Activated T-helper 1 cell treated with anti-CD3 and anti-CD28 coated beads, Interleukin-12 subunit alpha, Interleukin-12 subunit beta, Interleukin-2, Interleukin-4 antibody, amounts not matched to agents 30 ng/mL and 10 ng/mL and 1 ng/mL, durations not matched to agents 14 hours and 24 hours and 36 hours (primary cell): Measurements from ENCODE around the gene PSEN2. TPM values are rescaled to one million over a fixed set of nuclear protein-coding genes. Genes with fewer than 3 reads are reported as not detected.
"Not testable (repeated sequence)": the region's sequence is repeated elsewhere in the genome, so short reads cannot be mapped to it uniquely, and the experiment has no call there.

ENCODE experiments used
- DNase-seq: peaks from one replicate; pipeline ENCODE4 v3.0.0; 2021; ENCODE audit warnings: low spot score
- H3K27ac Mint-ChIP-seq: one replicate; pipeline ENCODE4 v1.8.0; 2021; ENCODE audit warnings: mild to moderate bottlenecking, mixed read lengths
- H3K27me3 Mint-ChIP-seq: one replicate; pipeline ENCODE4 v1.8.0; 2022; ENCODE audit warnings: mild to moderate bottlenecking, moderate library complexity, mixed read lengths; ENCODE audit not compliant: insufficient read depth
- H3K36me3 Mint-ChIP-seq: one replicate; pipeline ENCODE4 v1.8.0; 2021; ENCODE audit warnings: low read depth, mixed read lengths
- H3K4me1 Mint-ChIP-seq: one replicate; pipeline ENCODE4 v1.8.0; 2021; ENCODE audit warnings: low read depth, mixed read lengths
- H3K4me3 Mint-ChIP-seq: one replicate; pipeline ENCODE4 v1.8.0; 2021; ENCODE audit warnings: mild to moderate bottlenecking, moderate library complexity, mixed read lengths
- H3K9me3 Mint-ChIP-seq: one replicate; pipeline ENCODE4 v1.8.0; 2021; ENCODE audit warnings: mixed read lengths
- intact Hi-C: fragments of 100-400 bp; cut with micrococcal nuclease; formaldehyde crosslinking; loops from one replicate; pipeline ENCODE4 v1.15.1; 2024
- total RNA-seq: library from RNA; stranded (reverse); gene quantifications from 2 replicates; pipeline ENCODE4 v1.2.3, GENCODE V29; 2022

Gene PSEN2
- total RNA-seq, 1 donor from 2014 or later = 13.5 TPM

DNA sequence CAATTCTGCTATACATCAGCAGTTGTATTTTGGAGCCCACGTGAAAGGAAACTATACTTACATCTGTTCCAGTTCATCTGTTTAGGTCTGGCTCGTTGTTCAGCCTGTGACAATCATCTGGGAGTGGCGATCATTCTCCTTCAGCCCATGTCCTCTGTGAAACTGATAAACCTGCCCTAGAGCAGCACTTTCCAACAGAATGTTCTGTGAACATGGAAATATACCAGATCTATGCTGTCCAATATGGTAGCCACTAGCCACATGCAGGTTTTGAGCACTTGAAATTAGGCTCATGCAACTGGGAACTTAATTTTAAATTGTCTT lies 45.2 kb downstream of the PSEN2 start:
- Mint-ChIP-seq H3K27ac (peak overlapping the region; percentile 7), H3K4me3 (no peak overlapping the region), H3K4me1 (peaks cover 28% of the 10 kb centered on the region), H3K27me3 (no peaks in the 10 kb centered on the region), H3K36me3 (peaks cover 6% of the 10 kb centered on the region), H3K9me3 (no peaks in the 10 kb centered on the region)
- no peak for DNase-seq
- intact Hi-C loops = loop anchor here (1.0 kb wide), 3 partner anchors 25 to 158 kb away; partner anchors contain the start of gene COQ8A

DNA sequence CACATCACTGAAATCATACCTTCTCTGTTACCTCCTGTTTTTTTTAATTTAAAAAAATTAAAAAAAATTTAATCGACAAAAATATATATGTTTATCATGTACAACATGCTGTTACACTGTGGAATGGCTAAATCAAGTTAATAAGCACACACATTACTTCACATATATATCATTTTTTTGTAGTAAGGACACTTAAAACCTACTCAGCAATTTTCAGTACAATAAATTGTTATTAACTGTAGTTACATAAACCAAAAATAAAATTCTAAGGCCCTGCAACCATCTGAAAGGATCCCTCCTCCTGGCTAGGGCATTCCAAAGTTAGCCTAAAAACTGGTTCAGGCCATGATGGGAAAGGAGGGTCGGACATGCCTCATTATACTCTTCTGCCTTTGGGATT lies 46.1 kb downstream of the PSEN2 start:
- Mint-ChIP-seq H3K4me1 (peaks cover 28% of the 10 kb centered on the region), H3K4me3 (no peak overlapping the region), H3K27me3 (no peaks in the 10 kb centered on the region), H3K36me3 (peaks cover 7% of the 10 kb centered on the region), H3K9me3 (no peaks in the 10 kb centered on the region), H3K27ac (no peak overlapping the region)
- intact Hi-C loops = no loop called here
- DNase-seq = no peak

DNA sequence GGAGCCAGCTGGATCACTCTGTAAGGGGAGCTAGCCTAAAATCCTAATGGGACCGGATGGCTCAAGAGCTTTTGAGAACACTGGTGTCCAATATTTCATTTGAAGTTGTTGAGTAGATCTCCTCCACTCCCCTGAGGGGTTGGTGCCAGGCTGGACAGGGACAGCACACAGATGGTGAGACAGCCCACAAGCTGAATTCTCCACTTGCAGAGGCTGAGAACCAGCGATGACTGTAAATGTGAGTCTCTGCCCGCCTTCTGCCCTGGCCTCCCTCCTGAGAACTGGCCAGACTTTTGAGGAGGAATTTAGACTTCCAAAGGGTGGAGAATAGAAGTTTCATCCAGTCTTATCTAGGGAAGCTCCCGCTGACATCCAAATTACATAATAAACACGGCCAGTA lies 49.2 kb downstream of the PSEN2 start:
- no peaks in the 10 kb centered on the region for H3K9me3 Mint-ChIP-seq
- H3K4me1 Mint-ChIP-seq = peaks cover 12% of the 10 kb centered on the region
- no peak overlapping the region for H3K4me3 Mint-ChIP-seq
- intact Hi-C loops = no loop called here
- no peak overlapping the region for H3K27ac Mint-ChIP-seq
- no peaks in the 10 kb centered on the region for H3K27me3 Mint-ChIP-seq
- no peak for DNase-seq
- H3K36me3 Mint-ChIP-seq = peaks cover 13% of the 10 kb centered on the region

DNA sequence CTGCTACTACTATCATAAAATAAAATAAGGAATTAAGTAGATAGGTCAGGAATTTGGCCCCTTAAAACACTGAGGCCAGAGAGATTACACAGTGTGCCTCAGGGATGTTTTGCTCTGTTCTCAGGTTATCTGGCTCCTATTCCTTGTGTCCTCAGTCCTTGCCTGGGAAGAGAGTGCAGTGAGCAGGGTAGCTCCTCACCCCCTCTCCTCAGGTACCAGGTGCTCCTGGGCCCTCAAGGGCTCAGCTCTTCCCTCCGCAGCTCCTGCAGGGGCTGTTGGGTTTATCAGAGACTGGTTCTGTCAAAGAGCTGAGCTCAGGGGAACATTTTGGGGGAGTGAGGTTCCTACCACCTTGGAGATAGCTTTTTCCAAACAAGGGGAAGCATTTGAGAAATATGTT lies 49.6 kb downstream of the PSEN2 start:
- H3K27ac Mint-ChIP-seq = no peak overlapping the region
- intact Hi-C loops = no loop called here
- H3K36me3 Mint-ChIP-seq = peaks cover 13% of the 10 kb centered on the region
- no peak for DNase-seq
- peaks cover 8% of the 10 kb centered on the region for H3K4me1 Mint-ChIP-seq
- no peaks in the 10 kb centered on the region for H3K27me3 Mint-ChIP-seq
- H3K9me3 Mint-ChIP-seq = no peaks in the 10 kb centered on the region
- no peak overlapping the region for H3K4me3 Mint-ChIP-seq

DNA sequence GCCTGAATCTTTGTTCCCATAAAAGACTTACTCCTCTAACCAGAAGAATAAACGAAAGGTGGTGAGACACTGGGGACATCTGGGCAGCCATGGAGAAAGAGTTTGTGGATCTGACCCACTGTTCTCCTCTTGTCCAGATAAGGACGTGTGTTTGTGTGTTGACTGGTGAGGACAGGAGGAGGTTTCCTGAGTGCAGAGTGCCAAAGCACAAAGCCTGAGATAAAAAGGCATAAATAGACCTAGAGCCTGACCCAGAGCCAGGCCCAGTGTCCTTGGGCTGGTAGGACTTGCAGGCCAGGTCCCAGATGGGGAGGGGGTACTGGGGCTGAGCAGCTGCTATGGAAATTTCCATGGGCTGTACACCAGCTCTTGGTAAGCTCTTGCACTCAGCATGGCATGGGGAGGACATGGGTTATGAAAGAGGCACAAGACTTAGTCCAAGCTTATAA lies 50.1 kb downstream of the PSEN2 start:
- no peak overlapping the region for H3K27ac Mint-ChIP-seq
- intact Hi-C loops = no loop called here
- no peak overlapping the region for H3K4me3 Mint-ChIP-seq
- DNase-seq = no peak
- peaks cover 3% of the 10 kb centered on the region for H3K4me1 Mint-ChIP-seq
- H3K27me3 Mint-ChIP-seq = no peaks in the 10 kb centered on the region
- H3K36me3 Mint-ChIP-seq = peaks cover 16% of the 10 kb centered on the region
- H3K9me3 Mint-ChIP-seq = no peaks in the 10 kb centered on the region

DNA sequence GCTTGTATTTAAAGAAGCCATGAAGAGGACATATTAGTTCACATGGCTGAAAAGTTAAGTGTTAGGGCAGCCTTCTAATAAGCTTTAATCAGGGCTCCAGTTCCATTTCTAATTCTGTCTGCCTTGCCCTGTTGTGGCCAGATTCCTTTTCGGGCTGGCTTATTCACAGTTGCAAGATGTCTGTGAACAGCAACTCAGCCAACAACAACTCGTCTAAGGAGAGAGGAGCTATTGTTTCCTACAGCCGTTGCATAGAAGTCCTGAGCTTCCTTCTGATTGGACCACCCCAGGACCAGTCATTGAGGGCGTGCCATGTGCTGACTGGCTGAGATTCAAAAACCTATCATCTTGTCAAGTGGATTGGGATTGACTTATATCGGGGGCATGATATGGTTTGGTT lies 51.1 kb downstream of the PSEN2 start:
- no peak overlapping the region for H3K27ac Mint-ChIP-seq
- no peak overlapping the region for H3K4me3 Mint-ChIP-seq
- intact Hi-C loops = no loop called here
- H3K27me3 Mint-ChIP-seq = peaks cover 2% of the 10 kb centered on the region
- peaks cover 2% of the 10 kb centered on the region for H3K9me3 Mint-ChIP-seq
- no peak for DNase-seq
- H3K4me1 Mint-ChIP-seq = no peaks in the 10 kb centered on the region
- H3K36me3 Mint-ChIP-seq = peaks cover 16% of the 10 kb centered on the region

DNA sequence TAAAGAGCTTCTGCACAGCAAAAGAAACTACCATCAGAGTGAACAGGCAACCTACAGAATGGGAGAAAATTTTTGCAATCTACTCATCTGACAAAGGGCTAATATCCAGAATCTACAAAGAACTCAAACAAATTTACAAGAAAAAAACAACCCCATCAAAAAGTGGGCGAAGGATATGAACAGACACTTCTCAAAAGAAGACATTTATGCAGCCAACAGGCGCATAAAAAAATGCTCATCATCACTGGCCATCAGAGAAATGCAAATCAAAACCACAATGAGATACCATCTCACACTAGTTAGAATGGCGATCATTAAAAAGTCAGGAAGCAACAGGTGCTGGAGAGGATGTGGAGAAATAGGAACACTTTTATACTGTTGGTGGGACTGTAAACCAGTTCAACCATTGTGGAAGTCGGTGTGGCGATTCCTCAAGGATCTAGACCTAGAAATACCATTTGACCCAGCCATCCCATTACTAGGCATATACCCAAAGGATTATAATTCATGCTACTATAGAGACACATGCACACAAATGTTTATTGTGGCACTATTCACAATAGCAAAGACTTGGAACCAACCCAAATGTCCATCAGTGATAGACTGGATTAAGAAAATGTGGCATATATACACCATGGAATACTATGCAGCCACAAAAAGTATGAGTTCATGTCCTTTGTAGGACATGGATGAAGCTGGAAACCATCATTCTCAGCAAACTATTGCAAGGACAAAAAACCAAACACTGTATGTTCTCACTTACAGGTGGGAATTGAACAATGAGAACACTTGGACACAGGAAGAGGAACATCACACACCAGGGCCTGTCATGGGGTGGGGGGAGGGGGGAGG lies 59.1 kb downstream of the PSEN2 start:
- H3K4me1 Mint-ChIP-seq, H3K4me3 Mint-ChIP-seq, H3K27me3 Mint-ChIP-seq, intact Hi-C loops, H3K36me3 Mint-ChIP-seq, DNase-seq, H3K27ac Mint-ChIP-seq: not testable (repeated sequence)
- H3K9me3 Mint-ChIP-seq = peaks cover 20% of the 10 kb centered on the region

DNA sequence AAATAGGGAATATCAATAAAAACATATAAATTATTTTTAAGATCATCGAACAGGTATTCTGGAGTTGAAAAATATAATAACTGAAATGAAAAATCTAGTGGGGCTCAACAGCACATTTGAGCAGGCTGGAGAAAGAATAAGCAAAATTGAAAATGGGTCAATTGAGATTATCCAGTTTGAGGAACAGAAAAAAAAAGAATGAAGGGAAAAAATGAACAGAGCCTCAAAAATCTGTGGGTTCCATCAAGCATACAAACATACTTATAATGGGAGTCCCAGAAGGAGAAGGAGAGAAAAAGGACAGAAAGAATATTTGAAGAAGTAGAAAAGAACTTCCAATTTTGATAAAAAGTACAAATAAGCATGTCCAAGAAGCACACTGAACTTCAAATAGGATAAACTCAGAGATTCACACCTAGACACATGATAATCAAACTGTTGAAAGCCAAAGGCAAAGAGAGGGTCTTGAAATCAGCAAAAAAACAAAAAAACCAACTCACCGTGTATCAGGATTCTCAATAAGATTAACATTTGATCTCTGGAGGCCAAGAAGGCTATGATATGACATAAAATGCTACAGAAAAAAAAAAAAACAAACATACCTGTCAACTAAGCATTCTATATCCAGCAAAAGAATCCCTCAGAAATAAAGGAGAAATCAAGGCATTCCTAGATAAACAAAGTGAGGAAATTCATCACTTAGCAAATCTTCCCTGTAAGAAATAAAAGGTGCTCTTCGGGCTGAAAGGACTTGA lies 64.2 kb downstream of the PSEN2 start:
- intact Hi-C loops = loop anchor here (5.0 kb wide), 1 partner anchor 222 kb away; no protein-coding TSS in a partner anchor
- no peak overlapping the region for H3K27ac Mint-ChIP-seq
- H3K27me3 Mint-ChIP-seq = no peaks in the 10 kb centered on the region
- peaks cover 20% of the 10 kb centered on the region for H3K9me3 Mint-ChIP-seq
- H3K4me1 Mint-ChIP-seq = peaks cover 25% of the 10 kb centered on the region
- no peak overlapping the region for H3K4me3 Mint-ChIP-seq
- no peak for DNase-seq
- H3K36me3 Mint-ChIP-seq = peaks cover 10% of the 10 kb centered on the region

DNA sequence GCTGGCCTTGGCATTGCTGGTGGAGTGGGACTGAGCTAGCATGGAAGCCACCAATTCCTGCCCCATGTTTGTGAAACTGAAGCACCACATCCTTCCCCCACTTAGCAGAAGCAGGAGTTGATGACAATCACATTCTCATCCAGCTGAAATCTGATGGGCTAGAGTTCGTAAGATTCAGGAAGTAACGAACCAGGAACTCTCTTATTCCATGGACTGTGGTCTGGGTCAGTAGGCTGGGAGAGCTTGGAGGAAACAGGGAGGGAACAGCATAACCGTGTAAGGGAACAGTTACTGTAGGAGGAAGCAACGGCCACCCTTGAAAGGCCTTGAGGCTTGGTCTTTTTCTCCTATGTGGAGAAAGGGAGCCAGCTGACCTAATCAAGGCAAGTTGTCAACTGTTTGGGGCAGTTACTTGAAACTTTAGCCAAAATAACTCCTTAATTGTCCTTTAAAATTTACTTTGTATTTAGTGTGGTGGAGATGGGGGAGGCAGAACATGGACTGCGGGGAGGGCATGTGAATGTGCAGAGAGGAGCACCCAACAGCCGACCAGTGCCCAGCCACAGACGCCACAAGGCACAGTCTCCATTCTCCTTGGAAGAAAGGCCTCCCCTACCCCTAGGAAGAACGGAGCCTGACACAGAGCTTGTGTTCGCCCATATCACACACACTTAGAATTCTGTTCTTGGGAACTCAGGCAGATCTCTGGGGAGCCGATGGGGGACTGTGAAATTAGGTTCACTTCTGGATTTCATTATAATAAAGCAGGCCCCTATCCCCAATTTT lies 67.7 kb downstream of the PSEN2 start:
- peak overlapping the region; percentile 89 for H3K4me3 Mint-ChIP-seq
- H3K9me3 Mint-ChIP-seq = peaks cover 14% of the 10 kb centered on the region
- no peak for DNase-seq
- H3K27ac Mint-ChIP-seq = peak overlapping the region; percentile 97
- H3K36me3 Mint-ChIP-seq = peaks cover 10% of the 10 kb centered on the region
- intact Hi-C loops = loop anchor here (1.0 to 5.0 kb wide), 2 partner anchors 140 to 226 kb away; no protein-coding TSS in a partner anchor
- H3K4me1 Mint-ChIP-seq = peaks cover 41% of the 10 kb centered on the region
- H3K27me3 Mint-ChIP-seq = no peaks in the 10 kb centered on the region

DNA sequence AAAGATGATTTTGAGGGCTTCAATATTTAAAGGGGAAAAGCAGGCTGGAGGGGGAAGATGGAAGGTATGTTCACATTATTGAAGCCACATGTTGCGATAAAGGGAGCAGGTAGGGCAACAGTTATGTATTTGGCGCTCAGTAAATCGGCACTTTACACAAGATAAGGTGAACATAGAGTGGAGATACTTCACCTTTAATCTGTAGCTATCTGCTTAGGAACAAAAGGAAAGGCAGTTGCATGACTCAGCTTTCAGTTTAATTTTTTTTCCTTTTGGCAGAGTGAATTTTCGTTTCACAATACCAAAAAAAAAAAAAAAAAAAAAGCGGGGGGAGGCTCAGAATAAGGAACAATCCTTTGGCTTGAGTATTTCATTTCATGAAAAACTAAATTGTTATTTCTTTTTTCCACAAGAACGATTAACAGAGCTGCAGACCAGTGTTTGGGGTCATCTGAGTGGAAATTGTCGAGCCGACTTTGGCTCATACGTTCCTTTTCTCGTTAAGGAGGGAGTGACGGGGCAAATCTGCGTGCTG lies 68.6 kb downstream of the PSEN2 start:
- intact Hi-C loops = loop anchor here (1.0 to 5.0 kb wide), 2 partner anchors 141 to 227 kb away; no protein-coding TSS in a partner anchor
- Mint-ChIP-seq H3K27me3 (no peaks in the 10 kb centered on the region), H3K4me3 (peak overlapping the region; percentile 89), H3K4me1 (peaks cover 41% of the 10 kb centered on the region), H3K27ac (peak overlapping the region; percentile 97), H3K9me3 (peaks cover 14% of the 10 kb centered on the region), H3K36me3 (peaks cover 10% of the 10 kb centered on the region)
- DNase-seq = no peak

DNA sequence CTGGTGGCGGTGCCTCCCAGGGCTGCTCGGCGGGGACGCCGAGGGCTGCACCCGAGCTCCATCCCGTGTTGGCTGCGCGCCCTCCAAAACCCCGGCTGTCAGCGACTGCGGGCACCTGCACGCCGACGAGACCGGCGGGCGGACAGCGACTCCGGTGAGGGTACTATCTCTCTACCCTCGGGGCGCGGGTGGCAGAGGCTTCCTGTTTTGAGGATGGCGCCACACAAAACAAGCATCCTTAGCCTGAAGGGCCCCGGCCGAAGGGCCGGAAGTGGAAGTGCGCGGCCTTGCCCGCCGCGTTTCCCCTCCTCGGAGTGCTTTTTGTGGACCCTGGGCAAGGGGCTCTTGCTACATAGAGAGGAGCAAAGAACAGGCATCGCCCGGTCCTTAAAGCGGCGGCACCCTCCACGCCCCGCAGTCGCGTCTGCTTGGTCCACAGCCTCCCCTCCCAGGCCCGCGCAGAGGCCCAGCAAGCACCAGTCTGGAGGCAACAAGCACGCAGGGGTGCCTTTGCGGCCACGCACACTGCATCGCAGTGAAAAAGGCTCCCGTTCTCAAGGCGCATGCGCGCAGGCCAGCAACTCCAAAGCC lies 69.1 kb downstream of the PSEN2 start:
- Mint-ChIP-seq H3K27me3 (no peaks in the 10 kb centered on the region), H3K4me3 (peak overlapping the region; percentile 89), H3K27ac (peak overlapping the region; percentile 97), H3K4me1 (peaks cover 41% of the 10 kb centered on the region), H3K36me3 (peaks cover 9% of the 10 kb centered on the region), H3K9me3 (peaks cover 11% of the 10 kb centered on the region)
- intact Hi-C loops = loop anchor here (1.0 to 10.0 kb wide), 12 partner anchors 24 to 877 kb away; partner anchors contain the start of genes H3-3A, ITPKB and PSEN2
- DNase-seq = no peak
